Neural progenitor cell (in vitro differentiated cells): Measurements from ENCODE around the gene TNIK. TPM values are rescaled to one million over a fixed set of nuclear protein-coding genes. Genes with fewer than 3 reads are reported as not detected.

Experiments used
- DNase-seq: peaks from one replicate; pipeline ENCODE4 v3.0.0-alpha.2; 2016; ENCODE audit warnings: low spot score
- H2AFZ ChIP-seq: fragments of 200-600 bp; sonication (generic); replicated peaks from 2 replicates; pipeline ENCODE4 v1.6.1; 2016; ENCODE audit warnings: antibody characterized with exemption
- H3F3A ChIP-seq: fragments of 200-600 bp; sonication (generic); 2 replicates; pipeline ENCODE4 v1.6.1; 2016; ENCODE audit warnings: antibody characterized with exemption, low read depth
- H3K27ac ChIP-seq: fragments of 200-600 bp; sonication (generic); 2 replicates; pipeline ENCODE4 v1.5.1; 2016; ENCODE audit warnings: mild to moderate bottlenecking
- H3K27me3 ChIP-seq: fragments of 200-600 bp; sonication (generic); 2 replicates; pipeline ENCODE4 v1.6.1; 2016; ENCODE audit warnings: mild to moderate bottlenecking, moderate library complexity
- H3K36me3 ChIP-seq: fragments of 200-600 bp; sonication (generic); 2 replicates; pipeline ENCODE4 v1.5.1; 2016
- H3K4me1 ChIP-seq: fragments of 200-600 bp; sonication (generic); 2 replicates; pipeline ENCODE4 v1.6.1; 2016; ENCODE audit warnings: mixed run types
- H3K4me2 ChIP-seq: fragments of 200-600 bp; sonication (generic); 2 replicates; pipeline ENCODE4 v1.6.1; 2016
- H3K4me3 ChIP-seq: fragments of 200-600 bp; sonication (generic); 2 replicates; pipeline ENCODE4 v1.5.1; 2016
- H3K79me2 ChIP-seq: fragments of 200-600 bp; sonication (generic); 2 replicates; pipeline ENCODE4 v1.6.1; 2016; ENCODE audit warnings: low read depth
- H3K9ac ChIP-seq: fragments of 200-600 bp; sonication (generic); 2 replicates; pipeline ENCODE4 v1.6.1; 2016
- H3K9me3 ChIP-seq: fragments of 200-600 bp; sonication (generic); 2 replicates; pipeline ENCODE4 v1.5.1; 2016; ENCODE audit warnings: low read depth
- H4K20me1 ChIP-seq: fragments of 200-600 bp; sonication (generic); 2 replicates; pipeline ENCODE4 v1.6.1; 2016; ENCODE audit warnings: low read depth
- H3K27ac Mint-ChIP-seq: 3 replicates; pipeline ENCODE4 v1.8.0; 2021; ENCODE audit warnings: mixed read lengths
- H3K27me3 Mint-ChIP-seq: 2 replicates; pipeline ENCODE4 v1.8.0; 2022; ENCODE audit warnings: low read depth, mild to moderate bottlenecking, inconsistent platforms, moderate library complexity, mixed read lengths; ENCODE audit not compliant: insufficient read depth
- H3K36me3 Mint-ChIP-seq: 3 replicates; pipeline ENCODE4 v1.8.0; 2021; ENCODE audit warnings: mixed read lengths
- H3K4me1 Mint-ChIP-seq: 3 replicates; pipeline ENCODE4 v1.8.0; 2021; ENCODE audit warnings: mixed read lengths
- H3K4me3 Mint-ChIP-seq: 3 replicates; pipeline ENCODE4 v1.8.0; 2021; ENCODE audit warnings: mild to moderate bottlenecking, moderate library complexity, mixed read lengths
- H3K9me3 Mint-ChIP-seq: 3 replicates; pipeline ENCODE4 v1.8.0; 2020; ENCODE audit warnings: mixed read lengths
- CTCF ChIP-seq: fragments of 200-600 bp; sonication (generic); IDR thresholded peaks from 2 replicates; pipeline ENCODE4 v1.5.1; 2017; ENCODE audit warnings: antibody characterized with exemption, mild to moderate bottlenecking
- EZH2 ChIP-seq: fragments of 200-600 bp; sonication (generic); IDR thresholded peaks from 2 replicates; pipeline ENCODE4 v1.6.1; 2017; ENCODE audit warnings: antibody characterized with exemption, mild to moderate bottlenecking, moderate library complexity
- EZH2phosphoT487 ChIP-seq: fragments of 200-600 bp; sonication (generic); IDR thresholded peaks from 2 replicates; pipeline ENCODE4 v1.6.1; 2017; ENCODE audit warnings: antibody characterized with exemption
- total RNA-seq: library from RNA; depleted of rRNA; stranded (reverse); fragments of >200 nt; gene quantifications from 2 replicates; pipeline ENCODE4 v1.2.3, GENCODE V29; 2015; ENCODE audit warnings: low replicate concordance

Gene TNIK
- total RNA-seq, 1 donor from 2014 or later = 3.0 TPM

GRCh38 chr3:171454041-171454440 lies 6.2 kb downstream of the TNIK start:
- no peak for TF ChIP-seq EZH2
- TF ChIP-seq CTCF = no peak
- TF ChIP-seq EZH2phosphoT487 = no peak
- Mint-ChIP-seq H3K4me1 (peaks cover 38% of the 10 kb centered on the region), H3K27ac (no peak overlapping the region), H3K27me3 (no peaks in the 10 kb centered on the region), H3K4me3 (no peak overlapping the region), H3K36me3 (no peaks in the 10 kb centered on the region), H3K9me3 (no peaks in the 10 kb centered on the region)
- Histone ChIP-seq H3K4me2 (no peak overlapping the region), H3K27me3 (peaks cover 21% of the 10 kb centered on the region), H3F3A (peaks cover 23% of the 10 kb centered on the region), H4K20me1 (peaks cover 4% of the 10 kb centered on the region), H3K27ac (no peak overlapping the region), H3K9ac (no peak overlapping the region), H3K9me3 (no peaks in the 10 kb centered on the region), H2AFZ (peak overlapping the region; percentile 2), H3K4me3 (no peak overlapping the region), H3K4me1 (peaks cover 29% of the 10 kb centered on the region), H3K36me3 (no peaks in the 10 kb centered on the region), H3K79me2 (peaks cover 8% of the 10 kb centered on the region)
- no peak for DNase-seq

GRCh38 chr3:171453180-171453886 lies 6.9 kb downstream of the TNIK start:
- H3K27ac ChIP-seq = no peak overlapping the region
- TF ChIP-seq CTCF = peak; percentile 85
- no peak for TF ChIP-seq EZH2
- no peak for TF ChIP-seq EZH2phosphoT487
- peak overlapping the region; percentile 53 for H3K4me2 ChIP-seq
- H3K4me1 ChIP-seq = peaks cover 23% of the 10 kb centered on the region
- H4K20me1 ChIP-seq = peaks cover 4% of the 10 kb centered on the region
- Mint-ChIP-seq H3K27ac (no peak overlapping the region), H3K4me3 (no peak overlapping the region), H3K36me3 (no peaks in the 10 kb centered on the region), H3K4me1 (peaks cover 34% of the 10 kb centered on the region), H3K9me3 (no peaks in the 10 kb centered on the region), H3K27me3 (no peaks in the 10 kb centered on the region)
- DNase-seq = peak; percentile 82
- H3K79me2 ChIP-seq = peaks cover 8% of the 10 kb centered on the region
- H3F3A ChIP-seq = peaks cover 16% of the 10 kb centered on the region
- no peak overlapping the region for H3K9ac ChIP-seq
- H3K4me3 ChIP-seq = peak overlapping the region; percentile 16
- peak overlapping the region; percentile 84 for H2AFZ ChIP-seq
- no peaks in the 10 kb centered on the region for H3K9me3 ChIP-seq
- H3K27me3 ChIP-seq = peaks cover 14% of the 10 kb centered on the region
- H3K36me3 ChIP-seq = no peaks in the 10 kb centered on the region

GRCh38 chr3:171452328-171452727 lies 7.9 kb downstream of the TNIK start:
- H3K4me1 Mint-ChIP-seq = peaks cover 24% of the 10 kb centered on the region
- Histone ChIP-seq H2AFZ (no peak overlapping the region), H3K4me2 (no peak overlapping the region), H3K27me3 (peaks cover 4% of the 10 kb centered on the region), H3K4me3 (no peak overlapping the region), H3K9me3 (no peaks in the 10 kb centered on the region), H3K27ac (no peak overlapping the region), H4K20me1 (no peaks in the 10 kb centered on the region), H3K4me1 (peaks cover 15% of the 10 kb centered on the region), H3F3A (peaks cover 6% of the 10 kb centered on the region), H3K9ac (no peak overlapping the region), H3K79me2 (peaks cover 8% of the 10 kb centered on the region), H3K36me3 (no peaks in the 10 kb centered on the region)
- no peak overlapping the region for H3K4me3 Mint-ChIP-seq
- TF ChIP-seq CTCF (no peak), EZH2phosphoT487 (no peak), EZH2 (no peak)
- no peak for DNase-seq
- no peaks in the 10 kb centered on the region for H3K27me3 Mint-ChIP-seq
- no peak overlapping the region for H3K27ac Mint-ChIP-seq
- H3K36me3 Mint-ChIP-seq = no peaks in the 10 kb centered on the region
- H3K9me3 Mint-ChIP-seq = no peaks in the 10 kb centered on the region
